OCI-LY7 (cell line): Measurements from ENCODE around the gene ZBED1. TPM values are rescaled to one million over a fixed set of nuclear protein-coding genes. Genes with fewer than 3 reads are reported as not detected.
A peak's percentile ranks its signal among the peaks of the same experiment; 100 is the strongest.

Experiments used
- BruUV-seq: library from RNA; stranded (reverse); fragments of 400-500 nt; replicated peaks from 2 replicates; lab custom pipeline; 2021; lab: Mats Ljungman, UMichigan
- CTCF ChIA-PET: fragments of 300-600 bp; sonication (Branson Sonifier 250); formaldehyde crosslinking; loops from one replicate; lab custom pipeline; 2022; ENCODE audit warnings: antibody characterized with exemption; ENCODE audit not compliant: unreplicated experiment; lab: Charles Lee
- POLR2A ChIA-PET: fragments of 300-600 bp; sonication (Branson Sonifier 250); formaldehyde crosslinking; loops from one replicate; lab custom pipeline; 2022; ENCODE audit warnings: antibody characterized with exemption; lab: Charles Lee
- DNase-seq: peaks from one replicate; pipeline ENCODE4 v3.0.0-alpha.2; 2015; ENCODE audit warnings: low spot score
- H2AFZ ChIP-seq: fragments of 200-600 bp; sonication (generic), shearing (Covaris generic); 2 replicates; pipeline ENCODE4 v1.6.1; 2014; ENCODE audit warnings: mild to moderate bottlenecking, antibody characterized with exemption, low read length, moderate library complexity
- H3K27ac ChIP-seq: fragments of 200-600 bp; sonication (generic); 2 replicates; pipeline ENCODE4 v1.5.1; 2014; ENCODE audit warnings: mixed run types, low read depth, mild to moderate bottlenecking, moderate library complexity, low read length, inconsistent platforms; ENCODE audit not compliant: poor library complexity, severe bottlenecking
- H3K36me3 ChIP-seq: fragments of 200-600 bp; sonication (generic); 2 replicates; pipeline ENCODE4 v1.6.1; 2014; ENCODE audit warnings: mild to moderate bottlenecking, antibody characterized with exemption, low read length, moderate library complexity, mixed read lengths; ENCODE audit not compliant: insufficient read depth
- H3K4me1 ChIP-seq: fragments of 200-600 bp; sonication (generic); 2 replicates; pipeline ENCODE4 v1.5.1; 2014; ENCODE audit warnings: mild to moderate bottlenecking, low read length; ENCODE audit not compliant: insufficient read depth, poor library complexity, severe bottlenecking
- H3K4me2 ChIP-seq: fragments of 200-600 bp; sonication (generic); 2 replicates; pipeline ENCODE4 v1.6.1; 2014; ENCODE audit warnings: mild to moderate bottlenecking, low read length
- H3K4me3 ChIP-seq: fragments of 200-600 bp; sonication (generic); 2 replicates; pipeline ENCODE4 v1.5.1; 2014; ENCODE audit warnings: mild to moderate bottlenecking, low read depth, low read length; ENCODE audit not compliant: poor library complexity, severe bottlenecking
- H3K79me2 ChIP-seq: fragments of 200-600 bp; sonication (generic); 2 replicates; pipeline ENCODE4 v1.6.1; 2016; ENCODE audit warnings: low read depth, mild to moderate bottlenecking, low read length, moderate library complexity, mixed read lengths; ENCODE audit not compliant: insufficient read depth
- H3K9me2 ChIP-seq: fragments of 200-600 bp; sonication (generic); 2 replicates; pipeline ENCODE4 v1.6.1; 2016; ENCODE audit warnings: mild to moderate bottlenecking, low read length, mixed read lengths; ENCODE audit not compliant: insufficient read depth
- H3K9me3 ChIP-seq: fragments of 200-600 bp; sonication (generic); 2 replicates; pipeline ENCODE4 v1.6.1; 2014; ENCODE audit warnings: mild to moderate bottlenecking, mixed run types, low read length, mixed read lengths
- H4K20me1 ChIP-seq: fragments of 200-600 bp; sonication (generic); 2 replicates; pipeline ENCODE4 v1.6.1; 2014; ENCODE audit warnings: mild to moderate bottlenecking, antibody characterized with exemption, low read length, moderate library complexity, mixed read lengths; ENCODE audit not compliant: insufficient read depth
- CTCF ChIP-seq: fragments of 200-600 bp; sonication (generic); conservative IDR thresholded peaks from 2 replicates; pipeline ENCODE4 v1.5.1; 2014; ENCODE audit warnings: mild to moderate bottlenecking, antibody characterized with exemption, low read length, moderate library complexity, mixed read lengths
- EZH2phosphoT487 ChIP-seq: fragments of 200-600 bp; sonication (generic); IDR thresholded peaks from 2 replicates; pipeline ENCODE4 v1.6.1; 2018; ENCODE audit warnings: low read depth, borderline replicate concordance, mild to moderate bottlenecking, mixed run types, antibody characterized with exemption, low read length, moderate library complexity, mixed read lengths
- intact Hi-C: fragments of 100-400 bp; cut with micrococcal nuclease; formaldehyde crosslinking; loops from one replicate; pipeline ENCODE4 v1.10.0; 2022; ENCODE audit not compliant: unreplicated experiment
- total RNA-seq, 2 experiments: library from RNA; depleted of rRNA in 1 of 2; stranded (reverse); fragments of >200 nt in 1 of 2; shearing (Covaris generic) in 1 of 2; gene quantifications; 2 replicates each; pipeline ENCODE4 v1.2.3, GENCODE V29; 2014 to 2022

Gene ZBED1
- total RNA-seq, 2 experiments from 2014 or later = 57.6 to 58.7 TPM

- no peak overlapping the region for H3K27ac ChIP-seq
- no peak overlapping the region for H3K4me3 ChIP-seq
- intact Hi-C loops = no loop called here
- H3K9me3 ChIP-seq = peaks cover 4% of the 10 kb centered on the region; the same call in 1 of the 2 replicates
- no peaks in the 10 kb centered on the region for H3K79me2 ChIP-seq
- DNase-seq = no peak
- no peak overlapping the region for H3K4me2 ChIP-seq
- no peak overlapping the region for H2AFZ ChIP-seq
- no peaks in the 10 kb centered on the region for H4K20me1 ChIP-seq
- H3K4me1 ChIP-seq = peaks cover 12% of the 10 kb centered on the region
- ChIA-PET CTCF (no interaction called here), POLR2A (no interaction called here)
- H3K36me3 ChIP-seq = peaks cover 8% of the 10 kb centered on the region; the same call in 1 of the 2 replicates
- no peak for TF ChIP-seq CTCF
- TF ChIP-seq EZH2phosphoT487 = no peak
- H3K9me2 ChIP-seq = no peaks in the 10 kb centered on the region
- BruUV-seq = no TSS peak
Observed at GRCh38 chrX:2450681-2451080, 50.1 kb downstream of the ZBED1 start.

DNA sequence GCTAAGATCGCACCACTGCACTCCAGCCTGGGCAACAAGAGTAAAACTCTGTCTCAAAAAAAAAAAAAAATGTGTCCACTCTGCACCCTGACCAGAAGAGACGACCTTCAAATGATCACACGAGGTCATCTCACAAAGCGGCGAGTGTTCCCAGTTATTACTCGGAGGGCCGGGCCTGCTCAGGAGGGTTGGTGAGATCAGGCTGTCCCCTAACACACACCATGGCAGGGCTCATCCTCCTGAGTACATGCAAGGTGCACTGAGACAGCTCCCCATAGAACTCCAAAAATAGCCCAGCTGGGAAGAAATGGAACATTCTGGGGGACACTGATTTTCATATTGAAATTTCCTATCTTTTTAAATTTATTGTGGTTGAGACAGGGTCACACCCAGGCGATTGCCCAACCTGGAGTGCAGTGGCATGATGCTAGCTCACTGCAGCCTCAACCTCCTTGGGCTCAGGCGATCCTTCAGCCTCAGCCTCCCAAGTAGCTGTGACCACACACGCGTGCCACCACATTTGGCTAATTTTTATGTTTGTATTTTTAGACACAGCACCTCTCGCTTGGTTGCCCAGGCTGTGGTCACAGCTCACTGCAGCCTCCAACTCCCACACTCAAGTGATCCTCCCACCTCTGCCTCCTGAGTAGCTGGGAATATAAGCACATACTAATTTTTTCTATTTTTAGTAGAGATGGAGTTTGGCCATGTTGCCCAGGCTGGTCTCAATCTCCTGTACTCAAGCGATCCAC, 51.5 kb downstream of the ZBED1 start:
- DNase-seq = no peak
- intact Hi-C loops = no loop called here
- no peak overlapping the region for H3K27ac ChIP-seq
- CTCF ChIA-PET = no interaction called here
- POLR2A ChIA-PET = no interaction called here
- no peak overlapping the region for H2AFZ ChIP-seq
- H3K79me2 ChIP-seq = no peaks in the 10 kb centered on the region
- peaks cover 8% of the 10 kb centered on the region; the same call in 1 of the 2 replicates for H3K36me3 ChIP-seq
- H3K4me1 ChIP-seq = peaks cover 12% of the 10 kb centered on the region
- H3K9me2 ChIP-seq = no peaks in the 10 kb centered on the region
- H3K4me3 ChIP-seq = no peak overlapping the region
- TF ChIP-seq EZH2phosphoT487 (no peak), CTCF (no peak)
- H4K20me1 ChIP-seq = no peaks in the 10 kb centered on the region
- H3K4me2 ChIP-seq = 0 out of 2 replicates have a peak overlapping the region, but pooled peaks have one; percentile 4
- peaks cover 4% of the 10 kb centered on the region; the same call in 1 of the 2 replicates for H3K9me3 ChIP-seq
- no TSS peak for BruUV-seq

GRCh38 chrX:2447484-2447883, 53.3 kb downstream of the ZBED1 start:
- Histone ChIP-seq H3K27ac (no peak overlapping the region), H3K9me3 (peaks cover 4% of the 10 kb centered on the region; the same call in 1 of the 2 replicates), H2AFZ (no peak overlapping the region), H3K4me1 (peaks cover 12% of the 10 kb centered on the region), H3K4me3 (no peak overlapping the region), H3K4me2 (no peak overlapping the region), H3K36me3 (peaks cover 8% of the 10 kb centered on the region; the same call in 1 of the 2 replicates), H3K79me2 (no peaks in the 10 kb centered on the region), H4K20me1 (no peaks in the 10 kb centered on the region), H3K9me2 (no peaks in the 10 kb centered on the region)
- ChIA-PET CTCF (no interaction called here), POLR2A (no interaction called here)
- no peak for DNase-seq
- no TSS peak for BruUV-seq
- TF ChIP-seq CTCF (no peak), EZH2phosphoT487 (no peak)
- intact Hi-C loops = no loop called here
